ENCODE measurements around the gene BAZ2A.
A peak's percentile ranks its signal among the peaks of the same experiment; 100 is the strongest.

DNA sequence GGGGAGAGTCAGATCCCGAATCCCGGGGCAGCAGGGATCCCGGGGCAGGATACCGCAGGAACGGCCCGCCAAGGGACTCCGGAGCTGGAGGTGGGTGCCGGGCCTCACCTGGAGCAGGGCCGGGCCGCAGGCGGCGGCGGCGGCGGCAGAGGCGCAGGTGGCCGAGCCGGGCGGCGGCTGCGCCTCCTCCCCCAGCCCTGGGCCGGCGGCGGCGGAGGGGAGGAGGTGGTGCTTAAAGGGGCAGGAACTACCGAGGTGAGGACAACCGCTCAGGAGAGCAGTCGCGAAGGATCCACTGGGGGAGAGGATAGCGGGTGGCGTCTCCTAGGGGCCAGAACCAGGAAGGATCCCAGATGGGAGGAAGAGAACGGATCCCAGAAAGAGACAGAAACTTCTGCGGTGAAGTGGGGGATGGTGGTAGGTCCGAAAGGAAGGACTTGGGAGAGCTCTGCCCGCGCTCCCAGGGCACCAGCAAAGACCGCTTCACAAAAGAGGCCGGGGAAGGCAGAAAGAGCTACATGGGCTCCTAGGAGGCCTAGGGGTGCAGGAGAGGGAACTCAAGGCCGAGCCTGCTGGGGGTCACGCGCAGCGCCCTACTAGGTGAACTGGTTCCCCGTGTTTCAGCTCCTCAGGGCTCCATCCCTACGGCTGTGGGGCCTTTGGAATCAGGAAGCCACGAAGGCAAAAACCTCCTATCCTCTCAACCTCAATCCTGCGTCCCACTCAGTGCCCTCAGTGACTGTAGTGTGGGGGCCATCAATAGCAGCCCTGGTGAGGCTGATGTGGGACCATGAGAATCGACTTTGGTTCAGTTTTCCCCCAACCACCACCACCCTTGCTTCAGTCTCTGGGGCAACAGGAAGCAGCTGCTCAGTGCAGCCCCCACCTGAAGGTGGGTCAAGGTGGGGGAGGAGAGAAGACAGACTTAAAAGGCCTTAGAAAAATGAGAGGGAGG, 5.0 kb upstream of the BAZ2A start:
- TF ChIP-seq POLR2A (IDR thresholded peaks at IDR 0.05): peak in 1 of 2 donors; percentile 13
- peak in 1 of 2 donors; percentile 45 for TF ChIP-seq CTCF (IDR thresholded peaks at IDR 0.05)
- no peak for TF ChIP-seq EP300 (IDR thresholded peaks at IDR 0.05)
